DND-41 (cell line): Measurements from ENCODE around the gene SEMA4B.

Source experiments
- ATAC-seq: fragments of 200-7000 bp; cut with Tn5 transposase; 3 replicates; pipeline ENCODE4 v1.9.1; 2021; ENCODE audit warnings: low read depth; ENCODE audit not compliant: insufficient read depth
- DNase-seq: peaks from one replicate; pipeline ENCODE4 v3.0.0-alpha.2; 2020
- H2AFZ ChIP-seq: 2 replicates; pipeline ENCODE4 v1.6.0; 2012; ENCODE audit warnings: low read depth, low read length
- H3K27ac ChIP-seq: 2 replicates; pipeline ENCODE4 v1.5.1; 2012; ENCODE audit warnings: low read length, inconsistent platforms
- H3K27me3 ChIP-seq: fragments of 200-600 bp; sonication (generic); 2 replicates; pipeline ENCODE4 v1.6.0; 2012; ENCODE audit warnings: low read length, mild to moderate bottlenecking, inconsistent platforms; ENCODE audit not compliant: insufficient read depth, poor library complexity
- H3K36me3 ChIP-seq: 2 replicates; pipeline ENCODE4 v1.5.1; 2012; ENCODE audit warnings: low read length, inconsistent platforms; ENCODE audit not compliant: insufficient read depth
- H3K4me1 ChIP-seq: 2 replicates; pipeline ENCODE4 v1.5.1; 2012; ENCODE audit warnings: mild to moderate bottlenecking, low read length; ENCODE audit not compliant: insufficient read depth
- H3K4me2 ChIP-seq: 2 replicates; pipeline ENCODE4 v1.6.0; 2012; ENCODE audit warnings: mild to moderate bottlenecking, moderate library complexity, low read length, inconsistent platforms; ENCODE audit not compliant: insufficient read depth
- H3K4me3 ChIP-seq, 2 experiments: fragments of 200-600 bp in 1 of 2; shearing (Covaris generic) in 1 of 2; 2 replicates each; pipeline ENCODE4 v1.5.1; 2012 to 2016; ENCODE audit warnings: inconsistent platforms in 2 of 2, low read length in 2 of 2, mild to moderate bottlenecking in 2 of 2, low read depth in 1 of 2, moderate library complexity in 1 of 2
- H3K79me2 ChIP-seq: 2 replicates; pipeline ENCODE4 v1.6.0; 2012; ENCODE audit warnings: low read length, inconsistent platforms; ENCODE audit not compliant: insufficient read depth
- H3K9ac ChIP-seq: 2 replicates; pipeline ENCODE4 v1.6.0; 2012; ENCODE audit warnings: low read depth, mild to moderate bottlenecking, inconsistent platforms, low read length, moderate library complexity
- H3K9me3 ChIP-seq: 2 replicates; pipeline ENCODE4 v1.5.1; 2012; ENCODE audit warnings: low read length, moderate library complexity, mild to moderate bottlenecking, inconsistent platforms; ENCODE audit not compliant: insufficient read depth, severe bottlenecking
- H4K20me1 ChIP-seq: 2 replicates; pipeline ENCODE4 v1.6.0; 2012; ENCODE audit warnings: low read length; ENCODE audit not compliant: insufficient read depth
- CTCF ChIP-seq: IDR thresholded peaks from 2 replicates; pipeline ENCODE4 v1.5.1; 2012; ENCODE audit warnings: borderline replicate concordance, low read length, moderate library complexity, mild to moderate bottlenecking; ENCODE audit not compliant: poor library complexity, severe bottlenecking; ENCODE audit errors: extremely low read depth
- EZH2 ChIP-seq: IDR thresholded peaks from 3 replicates; pipeline ENCODE4 v1.6.1; 2012; ENCODE audit warnings: borderline replicate concordance, low read depth, mild to moderate bottlenecking, moderate library complexity, low read length, inconsistent platforms; ENCODE audit not compliant: severe bottlenecking

SEMA4B gene

GRCh38 chr15:90227816-90228772 lies 27.0 kb downstream of the SEMA4B start:
- ATAC-seq (no peak), DNase-seq (no peak)
- Histone ChIP-seq H3K9me3 (no peaks in the 10 kb centered on the region), H3K9ac (no peak overlapping the region), H3K79me2 (peaks cover 6% of the 10 kb centered on the region), H3K4me3 (no peak overlapping the region), H3K36me3 (peaks cover 26% of the 10 kb centered on the region), H3K4me2 (no peak overlapping the region), H2AFZ (no peak overlapping the region), H3K4me1 (peaks cover 22% of the 10 kb centered on the region), H3K27ac (no peak overlapping the region), H3K27me3 (no peaks in the 10 kb centered on the region), H4K20me1 (no peaks in the 10 kb centered on the region; the same call in 1 of the 2 replicates)
- TF ChIP-seq CTCF (no peak), EZH2 (no peak)

GRCh38 chr15:90228960-90229359 lies 27.8 kb downstream of the SEMA4B start:
- Histone ChIP-seq H3K27ac (no peak overlapping the region), H3K4me2 (no peak overlapping the region), H3K4me3 (no peak overlapping the region), H3K27me3 (no peaks in the 10 kb centered on the region), H3K4me1 (peaks cover 23% of the 10 kb centered on the region), H3K9me3 (no peaks in the 10 kb centered on the region), H3K79me2 (peaks cover 6% of the 10 kb centered on the region), H3K36me3 (peaks cover 26% of the 10 kb centered on the region), H4K20me1 (no peaks in the 10 kb centered on the region; the same call in 1 of the 2 replicates), H3K9ac (no peak overlapping the region), H2AFZ (no peak overlapping the region)
- DNase-seq (no peak), ATAC-seq (no peak)
- no peak for TF ChIP-seq CTCF
- TF ChIP-seq EZH2, result no peak

- Histone ChIP-seq H3K27me3 (no peaks in the 10 kb centered on the region), H3K4me1 (peaks cover 32% of the 10 kb centered on the region), H2AFZ (no peak overlapping the region), H3K4me2 (no peak overlapping the region), H4K20me1 (no peaks in the 10 kb centered on the region; the same call in 1 of the 2 replicates), H3K4me3 (no peak overlapping the region), H3K36me3 (peaks cover 26% of the 10 kb centered on the region), H3K27ac (no peak overlapping the region), H3K79me2 (peaks cover 6% of the 10 kb centered on the region), H3K9me3 (no peaks in the 10 kb centered on the region), H3K9ac (no peak overlapping the region)
- ATAC-seq (no peak), DNase-seq (no peak)
- TF ChIP-seq CTCF (no peak), EZH2 (no peak)
These were observed 29.0 kb downstream of the SEMA4B start for GRCh38 chr15:90230071-90230494.
